ENCODE data around the gene PTPRN2.
"Not testable (repeated sequence)": the region's sequence is repeated elsewhere in the genome, so short reads cannot be mapped to it uniquely, and the experiment has no call there.

PTPRN2 gene

DNA sequence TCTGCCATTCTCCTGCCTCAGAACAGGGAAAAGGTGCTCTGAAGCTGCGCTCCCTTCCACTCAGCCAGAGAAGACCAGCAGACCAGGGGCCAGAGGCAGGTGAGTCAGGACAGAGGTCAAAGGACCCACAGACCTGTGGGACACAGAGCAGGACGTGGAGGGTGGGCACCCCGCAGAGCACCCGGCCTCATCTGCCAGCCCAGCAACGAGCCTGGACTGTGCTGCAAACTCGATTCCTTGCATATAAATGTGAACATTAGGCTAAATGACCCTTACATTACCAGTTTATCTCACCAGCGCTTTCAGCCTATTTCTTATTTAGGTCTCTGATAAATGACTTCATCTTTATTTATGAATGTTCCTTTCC is 50.1 kb downstream of the PTPRN2 start:
- H3K4me3 ChIP-seq (ENCODE audit: low read depth, low read length), result no peak overlapping the region
- no peak for TF ChIP-seq CTCF (IDR thresholded peaks at IDR 0.05; ENCODE audit: low read depth, low read length)

DNA sequence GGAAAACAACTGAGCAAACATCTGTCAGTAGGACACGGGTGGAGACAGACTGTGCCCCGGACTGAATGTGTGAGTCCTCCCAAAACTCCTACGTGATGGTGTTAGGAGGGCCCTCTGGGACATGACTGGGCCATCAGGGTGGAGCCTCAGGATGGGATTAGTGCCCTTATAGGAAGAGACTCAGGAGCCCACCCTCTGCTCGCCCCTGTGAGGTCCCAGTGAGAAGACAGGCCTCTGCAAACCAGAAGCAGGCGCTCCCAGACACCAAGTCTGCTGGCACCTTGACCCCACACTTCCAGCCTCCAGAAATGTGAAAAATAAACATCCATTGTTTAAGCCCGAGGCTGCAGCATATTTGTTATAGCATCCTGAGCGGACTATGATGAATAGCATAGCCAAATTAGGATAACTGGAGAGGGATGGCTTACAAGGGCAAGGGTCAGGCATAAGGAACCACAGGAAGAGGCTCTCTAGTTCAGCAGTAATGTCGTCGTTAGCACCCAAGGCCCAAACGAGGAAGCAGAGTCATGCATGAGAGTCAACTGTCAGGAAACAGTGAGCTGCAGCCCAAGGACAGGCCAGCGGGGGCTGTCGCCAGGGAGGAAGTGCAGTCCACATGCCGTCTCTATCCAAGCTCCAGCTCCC is 50.6 kb downstream of the PTPRN2 start:
- no peak for TF ChIP-seq CTCF (IDR thresholded peaks at IDR 0.05; ENCODE audit: low read depth, low read length)
- H3K4me3 ChIP-seq (ENCODE audit: low read depth, low read length), result no peak overlapping the region

DNA sequence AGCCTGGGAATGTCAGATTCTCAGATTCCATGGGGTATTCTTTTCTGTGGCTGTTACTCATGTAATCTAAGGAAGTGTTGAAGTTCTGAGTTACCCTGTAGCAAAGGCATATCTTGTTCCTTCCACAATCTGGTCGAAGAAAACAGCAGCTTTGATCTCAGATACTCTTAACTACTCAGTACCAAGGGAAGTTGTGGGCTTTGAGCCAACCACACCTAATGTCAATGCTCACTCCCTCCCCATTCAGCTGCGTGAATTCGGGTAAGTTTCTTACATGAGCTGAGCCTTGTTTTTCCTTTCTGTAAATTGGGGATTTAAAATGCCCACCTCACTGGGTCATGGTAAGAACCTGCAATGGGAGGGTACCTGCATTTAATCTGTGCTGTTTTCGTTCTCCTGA is 52.5 kb downstream of the PTPRN2 start:
- TF ChIP-seq CTCF (IDR thresholded peaks at IDR 0.05; ENCODE audit: low read depth, low read length), result no peak
- no peak overlapping the region for H3K4me3 ChIP-seq (ENCODE audit: low read depth, low read length)

GRCh38 chr7:158534598-158534997 is 53.0 kb downstream of the PTPRN2 start:
- H3K4me3 ChIP-seq (ENCODE audit: low read depth, low read length), result no peak overlapping the region
- TF ChIP-seq CTCF (IDR thresholded peaks at IDR 0.05; ENCODE audit: low read depth, low read length), result no peak

- not testable (repeated sequence) for H3K4me3 ChIP-seq (ENCODE audit: low read depth, low read length)
Observed at GRCh38 chr7:158534134-158534515, 53.5 kb downstream of the PTPRN2 start.

DNA sequence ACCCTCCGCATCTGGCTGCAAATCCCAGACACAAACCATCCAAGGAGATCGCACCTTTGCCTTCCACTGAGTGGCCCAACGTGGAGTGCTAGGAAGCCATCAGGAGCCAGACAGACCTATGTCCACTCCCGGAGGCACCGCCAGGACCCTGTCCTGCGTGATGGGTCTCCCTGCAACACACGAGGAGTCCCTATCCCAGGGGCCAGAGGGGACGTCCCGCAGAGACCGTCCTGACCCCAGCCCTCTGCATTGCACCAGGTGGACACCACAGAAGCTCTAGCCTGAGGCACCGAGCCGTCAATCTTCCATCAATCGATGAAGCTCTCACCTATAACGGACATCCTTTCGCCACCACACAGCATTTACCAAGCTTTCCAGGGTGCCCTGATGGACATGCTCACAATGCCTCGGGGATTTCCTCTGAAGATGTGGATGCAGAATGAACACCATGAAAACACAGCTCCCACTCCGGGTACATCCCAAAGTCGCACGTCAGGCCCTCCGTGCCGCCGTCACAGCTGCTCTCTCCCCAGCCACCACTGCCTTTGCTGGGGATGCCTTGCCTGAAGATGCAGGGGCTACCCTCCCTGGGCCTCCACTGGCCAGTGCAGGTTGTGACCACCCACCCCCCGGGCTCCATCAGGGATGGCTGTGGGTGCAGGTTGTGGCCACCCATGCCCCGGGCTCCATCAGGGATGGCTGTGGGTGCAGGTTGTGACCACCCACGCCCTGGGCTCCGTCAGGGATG is 54.1 kb downstream of the PTPRN2 start:
- TF ChIP-seq CTCF (IDR thresholded peaks at IDR 0.05; ENCODE audit: low read depth, low read length), result no peak
- H3K4me3 ChIP-seq (ENCODE audit: low read depth, low read length), result no peak overlapping the region

- TF ChIP-seq CTCF (IDR thresholded peaks at IDR 0.05; ENCODE audit: low read depth, low read length), result no peak
- H3K4me3 ChIP-seq (ENCODE audit: low read depth, low read length), result no peak overlapping the region
Observed at GRCh38 chr7:158532093-158532627, 55.5 kb downstream of the PTPRN2 start.

Data from WI38 (cell line).